Smooth muscle cell of the brain vasculature (primary cell): ENCODE measurements around the gene FOXE3.
"Not testable (repeated sequence)": the region's sequence is repeated elsewhere in the genome, so short reads cannot be mapped to it uniquely, and the experiment has no call there.

Source experiments
- DNase-seq: peaks from one replicate; pipeline ENCODE4 v3.0.0-alpha.2; 2012; ENCODE audit warnings: low read depth, low spot score

Gene FOXE3

DNA sequence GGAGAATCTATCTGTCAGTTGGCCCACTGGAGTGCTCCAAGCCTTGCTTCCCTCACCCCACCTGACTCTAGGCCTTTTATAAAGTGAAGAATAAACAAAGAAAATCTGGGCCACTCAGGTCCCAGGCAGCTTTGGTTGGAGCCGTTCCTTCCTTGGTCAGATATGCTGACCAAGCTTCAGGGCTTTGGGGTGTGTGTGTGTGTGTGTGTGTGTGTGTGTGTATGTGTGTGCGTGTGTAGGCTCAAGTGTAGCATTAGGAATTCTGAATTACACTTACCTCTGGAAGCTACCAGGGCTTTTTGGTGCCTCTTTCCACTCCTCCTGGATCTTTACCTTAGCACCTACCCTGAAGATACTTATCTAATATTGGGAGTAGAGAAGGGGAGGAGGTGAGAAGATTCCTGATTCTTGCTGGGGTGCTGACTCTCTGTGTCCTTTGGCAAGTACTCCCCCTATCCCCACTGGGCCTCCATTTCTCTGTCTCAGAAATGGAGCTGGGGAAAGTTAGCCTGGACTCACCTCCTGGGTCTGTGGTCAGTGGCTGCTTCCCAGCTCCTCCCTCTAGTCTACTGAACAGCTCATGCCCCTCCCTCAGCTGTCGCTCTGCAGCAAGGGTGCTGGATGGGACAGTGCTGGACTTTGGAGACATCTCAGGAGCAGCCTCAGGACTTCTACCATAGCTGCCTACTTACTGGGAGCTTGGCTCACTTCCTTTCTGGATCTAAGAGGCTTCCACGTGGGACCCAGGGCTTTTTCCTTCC lies 32.6 kb downstream of the FOXE3 start:
- no peak for DNase-seq

DNA sequence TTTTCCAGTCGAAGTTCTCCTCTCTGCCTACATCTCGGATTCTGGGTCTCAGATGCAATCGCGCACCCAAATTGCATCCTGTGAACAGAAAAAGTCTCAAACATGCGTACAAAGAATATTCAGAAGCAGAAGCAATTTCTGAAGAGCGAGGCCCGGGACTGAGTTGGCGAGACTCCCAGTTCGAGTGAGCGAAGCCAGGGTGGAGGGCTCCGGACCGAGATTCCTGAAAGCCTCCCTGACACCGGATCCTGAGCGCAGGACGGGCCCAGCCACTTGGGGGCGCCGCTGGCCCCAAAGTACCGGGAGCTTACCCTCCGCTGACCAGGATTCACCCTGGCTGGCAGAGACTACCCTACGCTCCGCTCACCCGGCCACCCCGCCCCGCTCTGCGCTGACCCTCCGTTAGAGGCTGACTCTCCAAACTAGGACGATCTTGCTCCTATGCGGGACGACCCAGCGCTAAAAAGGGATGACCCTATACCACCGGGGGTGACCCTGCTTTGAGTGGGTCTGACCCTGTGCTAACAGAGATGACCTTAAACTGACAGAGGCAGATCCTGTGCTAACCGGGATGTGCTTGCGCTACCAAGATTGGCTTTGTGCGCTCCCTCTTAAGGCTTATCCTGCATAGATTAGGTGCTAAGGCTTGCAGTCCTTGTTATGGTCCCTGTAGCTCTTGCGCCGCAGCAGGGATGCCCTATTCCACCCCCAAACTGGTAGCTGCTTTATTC lies 33.9 kb downstream of the FOXE3 start:
- DNase-seq = no peak

GRCh38 chr1:47450606-47451005 lies 34.5 kb downstream of the FOXE3 start:
- DNase-seq = no peak

- no peak for DNase-seq
Measured at GRCh38 chr1:47452426-47452825, 36.3 kb downstream of the FOXE3 start.

DNA sequence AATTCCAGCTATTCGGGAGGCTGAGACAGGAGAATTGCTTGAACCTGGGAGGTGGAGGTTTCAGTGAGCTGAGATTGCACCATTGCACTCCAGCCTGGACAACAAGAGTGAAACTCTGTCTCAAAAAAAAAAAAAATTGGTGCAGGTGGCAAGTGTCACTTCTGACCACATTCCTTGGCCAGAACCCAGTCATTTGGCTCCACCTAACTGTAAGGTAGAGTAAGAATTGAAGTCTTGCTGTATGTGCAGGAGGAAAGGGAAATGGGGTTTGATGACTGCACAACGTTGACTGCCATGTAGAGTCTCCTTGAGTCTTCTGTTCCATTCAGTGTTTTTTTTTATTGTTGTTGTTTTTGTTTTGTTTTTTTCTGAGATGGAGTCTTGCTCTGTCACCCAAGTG lies 37.8 kb downstream of the FOXE3 start:
- DNase-seq = not testable (repeated sequence)

DNA sequence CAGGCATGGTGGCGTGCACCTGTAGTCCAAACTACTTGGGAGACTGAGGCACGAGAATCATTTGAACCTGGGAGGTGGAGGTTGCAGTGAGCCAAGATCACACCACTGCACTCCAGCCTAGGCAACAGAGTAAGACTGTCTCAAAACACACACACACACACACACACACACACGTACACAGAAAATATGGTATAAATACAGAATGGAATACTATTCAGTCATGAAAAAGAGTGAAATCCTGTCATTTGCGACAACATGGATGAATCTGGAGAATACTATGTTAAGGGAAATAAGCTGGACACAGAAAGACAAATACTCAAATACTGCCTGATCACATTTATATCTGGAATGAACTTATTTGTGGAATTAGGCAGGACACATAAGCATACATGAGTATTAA lies 40.2 kb downstream of the FOXE3 start:
- DNase-seq = no peak

- DNase-seq = not testable (repeated sequence)
Measured at GRCh38 chr1:47457547-47457946, 41.5 kb downstream of the FOXE3 start.

DNA sequence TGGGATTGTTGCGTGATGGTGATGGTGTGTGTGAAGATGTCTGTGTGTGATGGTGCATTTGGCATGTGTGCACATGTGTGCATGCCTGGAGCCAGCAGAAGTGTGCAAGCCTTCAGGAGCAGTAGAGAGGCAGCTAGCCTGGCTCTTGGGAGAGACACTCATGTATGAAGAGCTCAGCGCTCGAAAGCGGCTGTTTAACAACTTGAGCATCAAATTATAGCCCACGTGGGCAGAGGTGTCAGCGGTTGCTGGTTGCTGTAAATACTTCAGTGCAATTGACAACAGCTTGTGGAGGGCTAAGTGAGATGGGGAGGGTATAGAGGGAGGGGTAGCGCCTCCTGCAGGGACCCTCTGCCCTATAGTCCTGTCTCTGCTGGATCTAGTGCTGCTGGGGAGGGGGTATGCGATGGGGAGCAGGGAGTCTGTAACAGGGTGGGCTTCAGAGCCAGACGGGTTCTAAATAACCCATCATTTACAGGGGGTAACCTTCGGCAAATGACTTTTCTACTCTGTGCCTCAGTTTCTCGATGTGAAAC lies 43.2 kb downstream of the FOXE3 start:
- no peak for DNase-seq

DNA sequence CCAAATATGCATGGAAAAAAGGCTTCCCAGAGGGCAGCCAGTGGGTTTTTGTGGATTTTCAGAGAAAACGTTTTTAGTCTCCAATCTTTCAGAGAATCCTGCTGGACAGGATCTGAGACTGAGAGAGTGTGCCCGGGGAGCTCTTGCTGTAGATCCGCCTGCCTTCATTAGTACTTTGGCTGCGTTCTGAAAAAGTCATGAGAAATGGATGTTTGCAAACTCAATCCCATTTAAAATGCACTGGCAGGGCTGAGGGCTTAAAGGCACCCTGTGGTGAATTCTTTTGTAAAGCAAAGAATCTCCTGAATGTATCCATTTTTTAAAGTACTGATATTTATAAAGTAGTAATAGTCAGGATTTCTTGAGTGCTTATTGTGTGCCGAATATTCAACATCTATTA lies 44.0 kb downstream of the FOXE3 start:
- DNase-seq = no peak

DNA sequence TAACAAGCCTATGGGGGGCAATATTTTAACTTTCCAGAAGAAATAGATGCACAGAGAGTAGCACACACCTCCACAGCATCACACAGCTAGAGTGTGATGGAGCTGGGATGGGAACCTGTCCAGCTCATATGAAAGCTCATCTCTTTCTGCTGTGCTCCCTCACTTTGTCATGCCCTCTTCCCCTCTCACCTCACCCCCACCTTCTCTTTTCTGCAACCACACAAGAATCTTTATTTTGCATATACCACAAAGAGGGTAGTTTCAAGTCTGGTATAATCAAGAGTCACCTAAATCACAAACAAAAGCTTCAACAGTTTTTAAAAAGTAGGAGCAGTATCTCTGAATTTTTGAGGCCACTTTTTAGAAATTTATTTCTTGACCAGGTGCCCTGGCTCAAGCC lies 44.4 kb downstream of the FOXE3 start:
- no peak for DNase-seq

GRCh38 chr1:47465605-47466004 lies 49.5 kb downstream of the FOXE3 start:
- no peak for DNase-seq
